Neutrophil (primary cell): ENCODE data around the gene NCOA1.
"Not testable (repeated sequence)": the region's sequence is repeated elsewhere in the genome, so short reads cannot be mapped to it uniquely, and the experiment has no call there.

Source experiments
- H3K27ac ChIP-seq: fragments of 200-600 bp; sonication (generic); 2 replicates; pipeline ENCODE4 v1.5.1; 2016; ENCODE audit warnings: mild to moderate bottlenecking, moderate library complexity
- H3K27me3 ChIP-seq: fragments of 200-600 bp; sonication (generic); 2 replicates; pipeline ENCODE4 v1.6.0; 2016; ENCODE audit warnings: mild to moderate bottlenecking
- H3K36me3 ChIP-seq: fragments of 200-600 bp; sonication (generic); 2 replicates; pipeline ENCODE4 v1.5.1; 2017
- H3K4me1 ChIP-seq, 2 experiments: fragments of 200-600 bp in 1 of 2; sonication (generic) in 1 of 2; 1 replicate in 1 of 2; 2 replicates in 1 of 2; pipeline versions ENCODE4 v1.5.1 to v1.6.1; 2013 to 2016; ENCODE audit warnings: low read depth in 1 of 2, low read length in 1 of 2, mild to moderate bottlenecking in 1 of 2, moderate library complexity in 1 of 2; ENCODE audit not compliant: control insufficient read depth in 1 of 2, insufficient read depth in 1 of 2
- H3K4me3 ChIP-seq, 2 experiments: fragments of 200-600 bp in 1 of 2; sonication (generic) in 1 of 2; 1 replicate in 1 of 2; 2 replicates in 1 of 2; pipeline ENCODE4 v1.5.1; 2013 to 2016; ENCODE audit warnings: low read depth in 1 of 2, low read length in 1 of 2, mild to moderate bottlenecking in 1 of 2, moderate library complexity in 1 of 2
- H3K9me3 ChIP-seq: fragments of 200-600 bp; sonication (generic); 2 replicates; pipeline ENCODE4 v1.5.1; 2016
- CTCF ChIP-seq: fragments of 200-600 bp; sonication (generic); IDR thresholded peaks from 2 replicates; pipeline ENCODE4 v1.5.1; 2016; ENCODE audit warnings: antibody characterized with exemption

NCOA1 gene

GRCh38 chr2:24676493-24676892 lies 185.4 kb downstream of the NCOA1 start:
- no peak overlapping the region for H3K27ac ChIP-seq
- no peaks in the 10 kb centered on the region for H3K9me3 ChIP-seq
- no peaks in the 10 kb centered on the region for H3K4me1 ChIP-seq
- H3K27me3 ChIP-seq = no peaks in the 10 kb centered on the region
- H3K4me3 ChIP-seq = no peak overlapping the region
- no peak for TF ChIP-seq CTCF
- H3K36me3 ChIP-seq = peaks cover 42% of the 10 kb centered on the region

DNA sequence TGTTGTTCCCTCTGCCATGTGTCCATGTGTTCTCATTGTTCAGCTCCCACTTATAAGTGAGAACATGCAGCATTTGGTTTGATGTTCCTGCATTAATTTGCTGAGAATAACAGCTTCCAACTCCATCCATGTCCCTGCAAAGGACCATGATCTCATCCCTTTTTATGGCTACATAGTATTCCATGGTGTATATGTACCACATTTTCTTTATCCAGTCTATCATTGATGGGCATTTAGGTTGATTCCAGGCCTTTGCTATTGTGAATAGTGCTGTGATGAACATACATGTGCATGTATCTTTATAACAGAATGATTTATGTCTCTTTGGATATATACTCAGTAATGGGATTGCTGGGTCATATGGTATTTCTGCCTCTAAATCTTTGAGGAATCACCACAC lies 187.0 kb downstream of the NCOA1 start:
- H3K27me3 ChIP-seq, H3K4me3 ChIP-seq, H3K4me1 ChIP-seq, H3K27ac ChIP-seq, H3K9me3 ChIP-seq: not testable (repeated sequence)
- peaks cover 42% of the 10 kb centered on the region for H3K36me3 ChIP-seq

GRCh38 chr2:24680196-24680595 lies 189.1 kb downstream of the NCOA1 start:
- no peak overlapping the region for H3K4me3 ChIP-seq
- no peaks in the 10 kb centered on the region for H3K27me3 ChIP-seq
- H3K36me3 ChIP-seq = peaks cover 49% of the 10 kb centered on the region
- no peaks in the 10 kb centered on the region for H3K9me3 ChIP-seq
- H3K4me1 ChIP-seq = no peaks in the 10 kb centered on the region
- no peak for TF ChIP-seq CTCF
- H3K27ac ChIP-seq = no peak overlapping the region

- Histone ChIP-seq H3K4me3 (no peak overlapping the region), H3K27me3 (no peaks in the 10 kb centered on the region), H3K9me3 (no peaks in the 10 kb centered on the region), H3K36me3 (peaks cover 48% of the 10 kb centered on the region), H3K4me1 (no peaks in the 10 kb centered on the region), H3K27ac (no peak overlapping the region)
- no peak for TF ChIP-seq CTCF
These were observed 191.2 kb downstream of the NCOA1 start for GRCh38 chr2:24682304-24682703.

- Histone ChIP-seq H3K27ac (no peak overlapping the region), H3K4me1 (no peaks in the 10 kb centered on the region), H3K4me3 (no peak overlapping the region), H3K27me3 (no peaks in the 10 kb centered on the region), H3K36me3 (peaks cover 46% of the 10 kb centered on the region), H3K9me3 (no peaks in the 10 kb centered on the region)
- TF ChIP-seq CTCF = no peak
These were observed 192.4 kb downstream of the NCOA1 start for GRCh38 chr2:24683408-24683807.

DNA sequence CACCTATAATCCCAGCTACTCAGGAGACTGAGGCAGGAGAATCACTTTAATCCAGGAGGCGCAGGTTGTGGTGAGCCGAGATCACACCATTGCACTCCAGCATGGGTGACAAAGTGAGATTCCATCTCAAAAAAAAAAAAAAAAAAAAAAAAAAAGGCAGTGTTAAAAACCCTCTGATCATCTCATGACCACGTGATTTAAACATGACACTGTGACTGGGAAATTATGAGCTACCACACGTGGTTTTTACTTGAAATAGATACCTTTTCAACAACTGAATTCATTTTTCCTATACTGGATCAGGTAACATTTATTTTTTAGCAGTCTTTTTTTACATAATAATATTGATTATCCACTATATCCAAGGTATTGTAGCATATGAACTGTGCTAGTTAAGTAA lies 199.5 kb downstream of the NCOA1 start:
- Histone ChIP-seq H3K27ac (no peak overlapping the region), H3K9me3 (no peaks in the 10 kb centered on the region), H3K36me3 (peaks cover 51% of the 10 kb centered on the region), H3K27me3 (no peaks in the 10 kb centered on the region), H3K4me1 (no peaks in the 10 kb centered on the region), H3K4me3 (no peak overlapping the region)
- TF ChIP-seq CTCF = no peak
